Activated CD4-positive, alpha-beta memory T cell treated with anti-CD3 and anti-CD28 coated beads, Interleukin-2, amount 10 ng/mL, durations not matched to agents 7 days and 5 days (primary cell): ENCODE results near the gene CELF2. TPM values are rescaled to one million over a fixed set of nuclear protein-coding genes. Genes with fewer than 3 reads are reported as not detected.

Experiments used
- CTCF ChIA-PET: fragments of 350-600 bp; sonication (Branson Sonifier 250); formaldehyde crosslinking; loops from one replicate; lab custom pipeline; 2021; ENCODE audit warnings: antibody characterized with exemption, inconsistent platforms; lab: Charles Lee
- POLR2A ChIA-PET: fragments of 350-600 bp; sonication (Branson Sonifier 250); formaldehyde crosslinking; loops from one replicate; lab custom pipeline; 2021; ENCODE audit warnings: antibody characterized with exemption; lab: Charles Lee
- DNase-seq: peaks from one replicate; pipeline ENCODE4 v3.0.0-alpha.2; 2020
- H3K27ac Mint-ChIP-seq: one replicate; pipeline ENCODE4 v1.8.0; 2021; ENCODE audit warnings: mild to moderate bottlenecking, mixed read lengths
- H3K27me3 Mint-ChIP-seq: one replicate; pipeline ENCODE4 v1.8.0; 2021; ENCODE audit warnings: mixed read lengths
- H3K36me3 Mint-ChIP-seq: one replicate; pipeline ENCODE4 v1.8.0; 2021; ENCODE audit warnings: low read depth, mixed read lengths
- H3K4me1 Mint-ChIP-seq: one replicate; pipeline ENCODE4 v1.8.0; 2021; ENCODE audit warnings: mixed read lengths
- H3K4me3 Mint-ChIP-seq: one replicate; pipeline ENCODE4 v1.8.0; 2021; ENCODE audit warnings: mild to moderate bottlenecking, mixed read lengths
- H3K9me3 Mint-ChIP-seq: one replicate; pipeline ENCODE4 v1.8.0; 2021; ENCODE audit warnings: mixed read lengths
- total RNA-seq, 2 experiments: library from RNA; stranded (reverse); gene quantifications; one replicate each; pipeline ENCODE4 v1.2.3, GENCODE V29; 2021

Gene CELF2
- total RNA-seq, 2 experiments from 2014 or later, result 209 to 213 TPM

DNA sequence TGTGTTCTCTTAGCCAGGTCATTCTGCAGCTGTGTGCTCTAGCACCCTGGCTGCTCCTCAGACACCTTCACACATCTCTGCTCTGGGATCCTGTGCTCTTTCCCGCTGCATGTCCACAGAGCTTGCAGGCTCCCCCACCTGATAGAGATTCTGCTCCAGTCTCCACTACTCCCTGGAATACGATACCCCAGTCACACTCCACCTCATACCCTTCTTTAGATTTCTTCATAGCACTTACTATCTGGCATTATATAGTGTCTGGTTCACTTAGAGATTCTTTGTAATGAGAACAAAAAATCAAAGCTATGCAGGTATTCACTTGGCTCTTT, 88.0 kb downstream of the CELF2 start:
- peaks cover 20% of the 10 kb centered on the region for H3K4me1 Mint-ChIP-seq
- DNase-seq, result no peak
- peaks cover 8% of the 10 kb centered on the region for H3K36me3 Mint-ChIP-seq
- H3K27me3 Mint-ChIP-seq, result peaks cover 20% of the 10 kb centered on the region
- H3K4me3 Mint-ChIP-seq, result no peak overlapping the region
- POLR2A ChIA-PET, result interaction anchor here (0.8 to 3.9 kb wide), 6 partner anchors 39 to 89 kb away, joined by 4 to 16 read pairs (median 8); no protein-coding TSS in a partner anchor
- peak overlapping the region; percentile 62 for H3K27ac Mint-ChIP-seq
- H3K9me3 Mint-ChIP-seq, result no peaks in the 10 kb centered on the region
- CTCF ChIA-PET, result interaction anchor here (0.5 to 1.7 kb wide), 3 partner anchors 9 to 151 kb away, joined by 3 to 4 read pairs (median 4); no protein-coding TSS in a partner anchor

DNA sequence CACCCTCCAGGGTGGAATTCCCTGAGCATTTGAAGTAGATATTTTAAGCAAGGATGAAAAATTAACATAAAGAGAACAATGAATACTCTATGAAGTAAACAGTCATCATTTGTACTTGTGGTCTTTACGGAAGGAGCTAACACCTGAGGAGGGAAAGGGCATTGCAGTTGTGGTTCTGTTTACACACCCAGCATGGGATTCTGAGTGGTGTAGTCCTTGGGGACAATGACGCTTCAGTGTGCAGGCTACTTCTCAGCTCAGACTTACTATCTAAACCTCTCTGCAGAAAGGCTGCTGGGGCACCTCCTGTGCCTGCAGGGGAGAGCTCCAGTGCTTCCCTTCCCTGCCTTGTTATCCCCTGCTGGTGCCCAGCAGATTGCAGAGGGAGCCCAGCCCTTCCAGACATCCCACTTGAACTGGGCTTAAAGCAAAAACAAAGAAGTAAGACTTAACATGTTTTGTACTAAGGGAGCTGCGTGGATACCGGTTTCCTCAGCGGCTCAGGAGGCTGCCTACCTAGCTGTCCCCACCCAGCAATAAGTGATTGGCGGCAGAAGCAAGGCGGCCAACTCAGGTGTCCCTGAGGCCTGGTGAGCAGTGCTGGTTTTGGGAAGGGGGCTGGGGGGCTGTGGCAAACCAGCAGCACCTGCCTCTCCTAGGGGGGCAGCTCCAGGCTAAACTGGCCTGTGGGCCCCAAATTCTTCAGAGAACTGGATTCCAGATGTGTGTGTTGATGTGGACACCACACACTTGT, 89.1 kb downstream of the CELF2 start:
- H3K4me1 Mint-ChIP-seq, result peaks cover 20% of the 10 kb centered on the region
- POLR2A ChIA-PET, result interaction anchor here (1.0 to 3.9 kb wide), 5 partner anchors 35 to 59 kb away, joined by 3 to 16 read pairs (median 10); no protein-coding TSS in a partner anchor

DNA sequence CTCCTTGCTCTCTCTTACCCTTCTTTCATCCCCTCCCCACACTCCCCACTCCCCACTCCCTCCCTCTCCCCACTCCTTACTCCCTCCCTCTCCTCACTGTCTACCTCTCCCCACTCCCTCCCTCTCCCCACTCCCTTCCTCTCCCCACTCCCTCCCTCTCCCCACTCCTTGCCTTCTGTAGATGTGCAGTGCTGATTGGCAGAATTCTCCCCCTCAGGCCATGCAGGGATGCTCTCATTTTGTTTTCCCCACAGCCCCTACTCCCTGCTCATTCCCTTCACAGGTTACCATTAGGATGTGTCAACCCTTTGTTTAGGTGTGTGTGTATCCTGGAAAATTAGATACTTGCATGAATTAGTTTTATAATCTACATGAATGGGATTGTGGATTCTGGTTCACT, 90.3 kb downstream of the CELF2 start:
- peaks cover 25% of the 10 kb centered on the region for H3K4me1 Mint-ChIP-seq
- ChIA-PET POLR2A (no interaction called here), CTCF (no interaction called here)
- H3K27me3 Mint-ChIP-seq, result peaks cover 7% of the 10 kb centered on the region
- no peak overlapping the region for H3K27ac Mint-ChIP-seq
- no peaks in the 10 kb centered on the region for H3K9me3 Mint-ChIP-seq
- no peak for DNase-seq
- H3K36me3 Mint-ChIP-seq, result peaks cover 3% of the 10 kb centered on the region
- H3K4me3 Mint-ChIP-seq, result no peak overlapping the region

More for the DNA sequence above, 89.1 kb downstream of the CELF2 start:
- no peak overlapping the region for H3K27ac Mint-ChIP-seq
- no peak for DNase-seq
- CTCF ChIA-PET, result interaction anchor here (1.4 to 1.7 kb wide), 3 partner anchors 10 to 87 kb away, joined by 3 to 4 read pairs (median 4); no protein-coding TSS in a partner anchor
- no peaks in the 10 kb centered on the region for H3K9me3 Mint-ChIP-seq
- H3K27me3 Mint-ChIP-seq, result peaks cover 13% of the 10 kb centered on the region
- peaks cover 8% of the 10 kb centered on the region for H3K36me3 Mint-ChIP-seq
- no peak overlapping the region for H3K4me3 Mint-ChIP-seq

DNA sequence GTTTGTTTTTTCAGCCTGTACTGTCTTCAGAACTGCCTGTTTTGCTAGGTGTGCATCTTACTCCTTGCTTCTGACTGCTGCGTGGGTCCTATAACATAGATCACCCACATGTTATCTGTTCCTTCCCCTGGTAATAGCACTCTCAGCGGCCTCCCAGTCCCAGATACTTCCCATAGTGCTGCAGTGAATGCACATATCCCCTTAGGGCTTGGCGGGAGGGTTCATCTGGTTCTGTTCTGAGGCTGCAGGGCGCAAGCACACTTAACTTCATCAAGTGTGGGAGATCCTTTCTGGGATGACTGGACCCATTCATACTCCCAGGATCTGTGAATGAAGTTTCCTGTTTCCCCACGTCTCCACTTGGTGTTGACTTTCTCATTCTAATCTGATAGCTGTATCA, 90.7 kb downstream of the CELF2 start:
- no peak overlapping the region for H3K27ac Mint-ChIP-seq
- ChIA-PET CTCF (interaction anchor here (0.8 kb wide), 1 partner anchor 40 kb away, joined by 3 read pairs; no protein-coding TSS in a partner anchor), POLR2A (no interaction called here)
- peaks cover 3% of the 10 kb centered on the region for H3K36me3 Mint-ChIP-seq
- peaks cover 6% of the 10 kb centered on the region for H3K27me3 Mint-ChIP-seq
- no peaks in the 10 kb centered on the region for H3K9me3 Mint-ChIP-seq
- peaks cover 29% of the 10 kb centered on the region for H3K4me1 Mint-ChIP-seq
- H3K4me3 Mint-ChIP-seq, result no peak overlapping the region
- DNase-seq, result no peak

DNA sequence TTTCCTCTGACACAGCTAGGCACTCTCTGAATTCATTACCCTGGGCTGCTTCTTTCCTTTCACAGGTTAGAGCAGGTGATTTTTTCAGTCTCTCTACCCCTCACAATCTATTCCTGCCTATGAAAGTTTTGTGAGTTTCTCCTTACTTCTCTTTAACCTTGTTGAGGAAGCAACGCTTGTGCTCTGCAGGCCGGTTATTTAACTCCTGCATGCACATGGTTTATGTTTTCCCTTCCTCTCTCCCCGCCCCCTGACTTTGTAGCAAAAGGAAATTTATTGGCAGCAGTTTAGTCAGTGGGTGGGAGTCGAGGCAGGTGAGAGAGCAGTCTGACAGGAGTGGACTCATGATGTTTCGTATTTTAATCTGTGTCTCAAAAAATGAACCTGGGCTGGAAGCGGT, 91.9 kb downstream of the CELF2 start:
- no peak for DNase-seq
- Mint-ChIP-seq H3K4me1 (peaks cover 31% of the 10 kb centered on the region), H3K4me3 (no peak overlapping the region), H3K27me3 (peaks cover 6% of the 10 kb centered on the region), H3K27ac (no peak overlapping the region), H3K36me3 (peaks cover 3% of the 10 kb centered on the region), H3K9me3 (no peaks in the 10 kb centered on the region)
- ChIA-PET CTCF (no interaction called here), POLR2A (interaction anchor here (0.7 to 6.2 kb wide), 2 partner anchors 55 to 56 kb away, joined by 3 to 72 read pairs; no protein-coding TSS in a partner anchor)

DNA sequence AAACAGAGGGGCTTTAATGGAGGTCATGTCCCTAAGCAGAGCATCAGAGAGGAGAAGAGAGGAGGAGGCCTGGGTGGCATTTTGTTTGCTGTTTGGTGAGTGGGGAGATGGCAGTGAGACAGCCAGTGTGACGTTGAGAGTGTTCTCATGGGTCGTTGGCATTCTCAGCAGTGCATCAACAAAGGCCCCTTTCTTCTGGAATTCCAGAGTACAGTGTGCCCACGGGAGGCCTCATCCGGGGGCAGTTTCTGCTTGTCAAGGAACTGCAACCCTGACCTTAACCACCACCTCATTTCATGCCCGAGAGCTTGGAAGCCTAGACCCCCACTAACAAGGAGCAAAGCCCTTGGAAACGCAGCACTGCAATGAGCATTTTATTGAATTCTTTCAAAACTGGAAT, 92.9 kb downstream of the CELF2 start:
- no peak for DNase-seq
- H3K9me3 Mint-ChIP-seq, result no peaks in the 10 kb centered on the region
- CTCF ChIA-PET, result no interaction called here
- H3K4me1 Mint-ChIP-seq, result peaks cover 21% of the 10 kb centered on the region
- no peak overlapping the region for H3K4me3 Mint-ChIP-seq
- no peak overlapping the region for H3K27ac Mint-ChIP-seq
- H3K36me3 Mint-ChIP-seq, result peaks cover 3% of the 10 kb centered on the region
- POLR2A ChIA-PET, result interaction anchor here (6.2 kb wide), 1 partner anchor 55 kb away, joined by 72 read pairs; no protein-coding TSS in a partner anchor
- peaks cover 6% of the 10 kb centered on the region for H3K27me3 Mint-ChIP-seq

DNA sequence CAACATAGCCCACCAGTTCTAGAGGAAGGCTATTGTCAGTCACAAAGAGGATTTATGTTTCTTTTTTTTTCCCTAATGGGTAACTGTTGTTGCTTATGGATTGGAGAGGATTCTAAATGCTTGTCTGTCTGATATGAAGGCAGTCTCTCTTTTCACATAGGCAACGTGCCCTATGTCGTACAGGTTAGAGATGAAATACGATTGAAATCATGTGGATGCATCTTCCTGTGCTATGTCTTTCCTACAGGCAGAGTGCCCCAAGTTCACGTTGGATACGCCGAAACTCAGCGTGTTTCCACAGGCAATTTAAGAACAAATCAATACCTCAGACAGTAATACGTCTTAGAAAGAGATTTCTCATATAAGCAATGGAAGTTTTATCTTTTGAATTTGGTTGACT, 93.8 kb downstream of the CELF2 start:
- no peak for DNase-seq
- no peak overlapping the region for H3K27ac Mint-ChIP-seq
- no peaks in the 10 kb centered on the region for H3K9me3 Mint-ChIP-seq
- H3K27me3 Mint-ChIP-seq, result peaks cover 6% of the 10 kb centered on the region
- peaks cover 3% of the 10 kb centered on the region for H3K36me3 Mint-ChIP-seq
- peaks cover 15% of the 10 kb centered on the region for H3K4me1 Mint-ChIP-seq
- H3K4me3 Mint-ChIP-seq, result no peak overlapping the region
- POLR2A ChIA-PET, result interaction anchor here (0.6 to 6.2 kb wide), 3 partner anchors 38 to 58 kb away, joined by 3 to 72 read pairs (median 15); no protein-coding TSS in a partner anchor
- CTCF ChIA-PET, result interaction anchor here (0.7 to 1.3 kb wide), 3 partner anchors 9 to 159 kb away, joined by 3 to 5 read pairs (median 3); no protein-coding TSS in a partner anchor

DNA sequence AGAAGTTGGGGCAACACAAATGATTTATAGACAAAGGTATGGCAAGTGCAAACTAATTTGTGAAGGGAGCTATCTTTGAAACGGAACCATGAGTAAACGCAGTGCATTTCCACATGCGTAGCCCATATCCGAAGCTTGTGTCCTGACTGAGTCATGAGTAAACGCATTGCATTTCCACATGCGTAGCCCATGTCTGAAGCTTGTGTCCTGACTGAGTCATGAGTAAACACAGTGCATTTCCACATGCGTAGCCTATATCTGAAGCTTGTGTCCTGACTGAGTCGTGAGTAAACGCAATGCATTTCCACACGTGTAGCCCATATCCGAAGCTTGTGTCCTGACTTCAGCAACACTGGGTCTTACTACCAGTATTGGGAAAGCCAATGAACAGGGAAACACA, 95.0 kb downstream of the CELF2 start:
- peaks cover 15% of the 10 kb centered on the region for H3K4me1 Mint-ChIP-seq
- POLR2A ChIA-PET, result interaction anchor here (0.7 to 6.2 kb wide), 7 partner anchors 11 to 101 kb away, joined by 3 to 72 read pairs (median 4); no protein-coding TSS in a partner anchor
- H3K27me3 Mint-ChIP-seq, result peaks cover 6% of the 10 kb centered on the region
- no peaks in the 10 kb centered on the region for H3K9me3 Mint-ChIP-seq
- CTCF ChIA-PET, result interaction anchor here (0.9 to 2.4 kb wide), 8 partner anchors 10 to 158 kb away, joined by 3 to 13 read pairs (median 4); no protein-coding TSS in a partner anchor
- no peak overlapping the region for H3K27ac Mint-ChIP-seq
- no peak overlapping the region for H3K4me3 Mint-ChIP-seq
- DNase-seq, result no peak
- peaks cover 3% of the 10 kb centered on the region for H3K36me3 Mint-ChIP-seq

DNA sequence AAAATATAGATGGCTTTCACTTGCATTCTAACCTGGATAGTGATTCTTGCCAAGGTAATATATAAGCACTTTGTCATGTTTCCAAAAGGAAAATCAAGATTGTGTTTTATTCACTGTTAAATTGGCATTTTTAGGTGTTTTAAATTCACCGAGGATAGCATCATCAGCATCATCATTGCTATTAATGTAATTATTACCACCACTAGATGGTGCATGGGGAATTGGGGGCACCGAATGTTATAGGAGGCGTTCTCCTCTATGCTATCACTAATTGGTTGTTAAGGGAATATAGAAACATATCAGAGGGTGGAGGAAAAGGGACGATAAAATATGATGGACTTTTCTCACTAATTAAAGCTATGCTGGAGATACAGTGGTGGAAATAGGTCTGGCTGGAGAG, 95.5 kb downstream of the CELF2 start:
- Mint-ChIP-seq H3K4me1 (peaks cover 15% of the 10 kb centered on the region), H3K4me3 (no peak overlapping the region), H3K9me3 (no peaks in the 10 kb centered on the region), H3K27me3 (peaks cover 4% of the 10 kb centered on the region), H3K36me3 (peaks cover 3% of the 10 kb centered on the region), H3K27ac (no peak overlapping the region)
- DNase-seq, result no peak
- ChIA-PET CTCF (interaction anchor here (0.7 to 2.4 kb wide), 9 partner anchors 14 to 130 kb away, joined by 3 to 13 read pairs (median 4); no protein-coding TSS in a partner anchor), POLR2A (interaction anchor here (1.0 to 6.2 kb wide), 7 partner anchors 11 to 100 kb away, joined by 3 to 72 read pairs (median 7); no protein-coding TSS in a partner anchor)

DNA sequence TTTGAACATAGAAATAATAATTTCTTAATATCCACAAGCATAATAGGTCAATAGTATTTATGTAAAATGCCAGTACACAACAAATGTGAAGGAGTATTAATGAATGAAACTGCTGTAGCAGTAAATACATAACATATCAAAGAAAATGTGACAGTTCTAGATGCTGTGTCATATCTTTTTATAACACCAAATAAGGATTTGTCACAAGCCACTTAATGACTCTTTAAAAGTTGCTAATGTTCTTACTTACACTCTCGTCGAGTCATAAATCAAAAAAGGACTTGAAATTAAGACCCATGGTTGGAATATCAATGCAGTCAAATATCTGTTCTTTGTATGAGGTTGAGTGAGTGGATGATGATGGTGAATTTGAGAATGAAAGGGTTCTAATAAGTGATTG, 96.6 kb downstream of the CELF2 start:
- Mint-ChIP-seq H3K27me3 (no peaks in the 10 kb centered on the region), H3K4me1 (peaks cover 15% of the 10 kb centered on the region), H3K4me3 (no peak overlapping the region), H3K9me3 (no peaks in the 10 kb centered on the region), H3K36me3 (peaks cover 3% of the 10 kb centered on the region), H3K27ac (no peak overlapping the region)
- POLR2A ChIA-PET, result interaction anchor here (0.9 to 6.2 kb wide), 6 partner anchors 31 to 64 kb away, joined by 5 to 72 read pairs (median 9); no protein-coding TSS in a partner anchor
- no peak for DNase-seq
- CTCF ChIA-PET, result interaction anchor here (0.9 to 2.4 kb wide), 4 partner anchors 23 to 56 kb away, joined by 3 to 13 read pairs (median 4); no protein-coding TSS in a partner anchor

DNA sequence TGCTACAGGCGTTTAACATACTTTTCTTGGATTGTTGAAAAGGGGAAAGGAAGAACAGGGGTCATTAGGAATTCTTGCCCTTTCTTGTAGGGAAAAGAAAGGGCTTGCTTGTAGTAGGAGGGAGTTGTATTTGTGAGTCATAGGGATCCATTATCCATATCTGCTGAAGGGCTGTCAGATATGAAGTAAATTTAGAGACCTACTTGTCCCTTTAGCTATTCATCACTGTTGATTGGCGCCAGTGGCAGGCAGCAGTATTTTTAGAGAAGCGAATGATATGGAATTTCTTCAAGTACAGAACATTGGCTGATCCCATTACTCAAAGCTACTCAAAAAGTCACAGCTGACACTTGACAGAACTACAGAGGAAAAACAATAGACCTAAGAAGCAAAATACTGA, 97.7 kb downstream of the CELF2 start:
- H3K4me1 Mint-ChIP-seq, result peaks cover 15% of the 10 kb centered on the region
- ChIA-PET CTCF (no interaction called here), POLR2A (interaction anchor here (0.8 to 6.2 kb wide), 2 partner anchors 30 to 50 kb away, joined by 3 to 72 read pairs; no protein-coding TSS in a partner anchor)
- DNase-seq, result no peak
- H3K27me3 Mint-ChIP-seq, result peaks cover under 1% of the 10 kb centered on the region
- no peak overlapping the region for H3K27ac Mint-ChIP-seq
- no peaks in the 10 kb centered on the region for H3K9me3 Mint-ChIP-seq
- H3K4me3 Mint-ChIP-seq, result no peak overlapping the region
- peaks cover under 1% of the 10 kb centered on the region for H3K36me3 Mint-ChIP-seq

DNA sequence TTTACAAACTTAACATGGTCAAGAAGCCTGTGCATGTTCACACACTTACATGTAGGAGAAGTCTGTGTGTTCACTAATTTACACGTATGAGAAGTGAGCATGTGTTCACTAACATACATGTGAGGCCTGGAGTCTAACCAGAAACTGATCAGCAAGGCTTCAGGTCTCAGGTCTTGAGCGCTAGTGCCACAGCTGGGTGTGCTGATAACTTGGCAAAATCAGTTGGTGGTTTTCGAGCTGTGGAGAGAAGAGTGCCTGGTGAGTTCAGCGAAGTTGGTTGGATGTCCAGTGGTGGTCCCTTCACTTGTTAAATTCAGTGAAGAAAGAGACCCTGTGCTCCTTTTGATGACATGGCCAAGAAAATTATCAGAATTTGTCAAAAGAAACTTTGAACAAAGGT, 98.7 kb downstream of the CELF2 start:
- DNase-seq, result no peak
- Mint-ChIP-seq H3K27ac (no peak overlapping the region), H3K9me3 (no peaks in the 10 kb centered on the region), H3K4me3 (no peak overlapping the region), H3K36me3 (no peaks in the 10 kb centered on the region), H3K27me3 (peaks cover 2% of the 10 kb centered on the region), H3K4me1 (peaks cover 15% of the 10 kb centered on the region)
- CTCF ChIA-PET, result no interaction called here
- POLR2A ChIA-PET, result no interaction called here

DNA sequence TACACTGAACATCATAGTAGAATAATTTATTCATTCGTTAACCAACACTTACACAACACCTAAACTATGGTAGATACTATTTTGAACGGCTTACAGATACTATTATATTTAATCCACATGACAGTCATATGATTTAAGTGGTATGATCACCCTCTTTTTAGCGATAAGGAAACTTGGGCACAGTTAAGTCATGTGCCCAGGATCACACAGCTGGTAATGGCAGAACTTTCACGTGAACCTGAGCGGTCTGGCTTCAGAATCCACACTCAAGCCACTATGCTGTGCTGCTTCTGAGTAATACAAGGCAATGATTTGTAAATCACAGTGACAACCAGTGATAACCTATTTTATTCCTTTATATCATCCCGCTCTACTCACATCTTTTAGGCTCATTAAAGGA, 99.1 kb downstream of the CELF2 start:
- CTCF ChIA-PET, result no interaction called here
- H3K4me3 Mint-ChIP-seq, result no peak overlapping the region
- POLR2A ChIA-PET, result no interaction called here
- H3K36me3 Mint-ChIP-seq, result no peaks in the 10 kb centered on the region
- H3K9me3 Mint-ChIP-seq, result no peaks in the 10 kb centered on the region
- no peak overlapping the region for H3K27ac Mint-ChIP-seq
- peaks cover 4% of the 10 kb centered on the region for H3K27me3 Mint-ChIP-seq
- peaks cover 15% of the 10 kb centered on the region for H3K4me1 Mint-ChIP-seq
- DNase-seq, result no peak
